HEK293T (cell line): ENCODE results near the gene RNU1-2.
"Not testable (repeated sequence)": the region's sequence is repeated elsewhere in the genome, so short reads cannot be mapped to it uniquely, and the experiment has no call there.

ENCODE experiments used
- CTCF ChIA-PET: fragments of 350-600 bp; formaldehyde crosslinking; extraction: SDS; loops from one replicate; lab custom pipeline; 2021; ENCODE audit warnings: antibody characterized with exemption, inconsistent platforms; lab: Yijun Ruan, JAX
- POLR2A ChIA-PET: fragments of 350-600 bp; formaldehyde crosslinking; extraction: SDS; loops from one replicate; lab custom pipeline; 2020; ENCODE audit warnings: antibody characterized with exemption, inconsistent platforms; lab: Yijun Ruan, JAX
- DNase-seq: peaks from one replicate; pipeline ENCODE4 v3.0.0; 2012; ENCODE audit warnings: mixed read lengths; ENCODE audit errors: extremely low spot score
- ARNT ChIP-seq: fragments of 450-650 bp; IDR thresholded peaks from 2 replicates; pipeline ENCODE4 v1.6.1; 2017; ENCODE audit warnings: mild to moderate bottlenecking
- BHLHE40 ChIP-seq: fragments of 450-650 bp; IDR thresholded peaks from 2 replicates; pipeline ENCODE4 v1.6.1; 2016; ENCODE audit warnings: mild to moderate bottlenecking, moderate library complexity, borderline replicate concordance
- CTBP1 ChIP-seq: fragments of 450-650 bp; IDR thresholded peaks from 2 replicates; pipeline ENCODE4 v1.6.1; 2016; ENCODE audit warnings: borderline replicate concordance
- ELF4 ChIP-seq: fragments of 450-650 bp; IDR thresholded peaks from 2 replicates; pipeline ENCODE4 v1.6.1; 2017; ENCODE audit warnings: antibody characterized with exemption
- FOXA1 ChIP-seq: fragments of 450-650 bp; IDR thresholded peaks from 2 replicates; pipeline ENCODE4 v1.6.1; 2016; ENCODE audit warnings: mild to moderate bottlenecking
- FOXK2 ChIP-seq: fragments of 450-650 bp; IDR thresholded peaks from 2 replicates; pipeline ENCODE4 v1.6.1; 2016; ENCODE audit warnings: mild to moderate bottlenecking
- FOXM1 ChIP-seq: fragments of 450-650 bp; IDR thresholded peaks from 2 replicates; pipeline ENCODE4 v1.6.1; 2017; ENCODE audit warnings: mild to moderate bottlenecking, borderline replicate concordance
- HDGF ChIP-seq: fragments of 450-650 bp; IDR thresholded peaks from 2 replicates; pipeline ENCODE4 v1.6.1; 2017; ENCODE audit warnings: antibody characterized with exemption, borderline replicate concordance
- L3MBTL2 ChIP-seq: fragments of 450-650 bp; conservative IDR thresholded peaks from 2 replicates; pipeline ENCODE4 v1.6.1; 2016; ENCODE audit warnings: mild to moderate bottlenecking
- LEF1 ChIP-seq: fragments of 450-650 bp; IDR thresholded peaks from 2 replicates; pipeline ENCODE4 v1.6.1; 2017; ENCODE audit warnings: mild to moderate bottlenecking, borderline replicate concordance
- NFRKB ChIP-seq: fragments of 450-650 bp; IDR thresholded peaks from 2 replicates; pipeline ENCODE4 v1.6.1; 2016; ENCODE audit warnings: mild to moderate bottlenecking, moderate library complexity
- PKNOX1 ChIP-seq: fragments of 450-650 bp; IDR thresholded peaks from 2 replicates; pipeline ENCODE4 v1.6.1; 2016
- SP1 ChIP-seq: fragments of 450-650 bp; IDR thresholded peaks from 2 replicates; pipeline ENCODE4 v1.6.1; 2017
- SUZ12 ChIP-seq: fragments of 450-650 bp; IDR thresholded peaks from 2 replicates; pipeline ENCODE4 v1.6.1; 2016; ENCODE audit warnings: mild to moderate bottlenecking
- TARDBP ChIP-seq: fragments of 450-650 bp; IDR thresholded peaks from 2 replicates; pipeline ENCODE4 v1.6.1; 2016
- ZNF384 ChIP-seq: fragments of 450-650 bp; IDR thresholded peaks from 2 replicates; pipeline ENCODE4 v1.6.1; 2016

The RNU1-2 gene

GRCh38 chr1:16938351-16939321, 42.9 kb downstream of the RNU1-2 start:
- no peak for DNase-seq
- no peak for TF ChIP-seq ARNT
- no peak for TF ChIP-seq NFRKB
- no peak for TF ChIP-seq CTBP1
- TF ChIP-seq ELF4, result no peak
- TF ChIP-seq BHLHE40, result no peak
- no peak for TF ChIP-seq FOXK2
- TF ChIP-seq L3MBTL2, result no peak
- no peak for TF ChIP-seq SUZ12
- TF ChIP-seq PKNOX1, result no peak
- no peak for TF ChIP-seq TARDBP
- no peak for TF ChIP-seq ZNF384
- no peak for TF ChIP-seq FOXA1
- TF ChIP-seq LEF1, result no peak
- no peak for TF ChIP-seq HDGF
- no peak for TF ChIP-seq SP1
- TF ChIP-seq FOXM1, result no peak
- ChIA-PET POLR2A (no interaction called here), CTCF (no interaction called here)

- CTCF ChIA-PET, DNase-seq, POLR2A ChIA-PET: not testable (repeated sequence)
Observed at GRCh38 chr1:16939386-16940180, 43.8 kb downstream of the RNU1-2 start.

GRCh38 chr1:16944038-16944437, 48.3 kb downstream of the RNU1-2 start:
- ChIA-PET POLR2A (no interaction called here), CTCF (no interaction called here)
- no peak for DNase-seq
- TF ChIP-seq ZNF384 (no peak), HDGF (no peak), CTBP1 (no peak), FOXA1 (no peak), FOXK2 (no peak), BHLHE40 (no peak), TARDBP (no peak), SUZ12 (no peak), LEF1 (no peak), ELF4 (no peak), NFRKB (no peak), PKNOX1 (no peak), SP1 (no peak)

GRCh38 chr1:16945512-16945911, 49.7 kb downstream of the RNU1-2 start:
- not testable (repeated sequence) for DNase-seq
- CTCF ChIA-PET, result interaction anchor here (0.8 kb wide), 1 partner anchor 325 kb away, joined by 4 read pairs; no protein-coding TSS in a partner anchor

More at GRCh38 chr1:16945512-16945911, 49.7 kb downstream of the RNU1-2 start:
- POLR2A ChIA-PET, result not testable (repeated sequence)
